ENCODE results near the gene ZNF81.

DNA sequence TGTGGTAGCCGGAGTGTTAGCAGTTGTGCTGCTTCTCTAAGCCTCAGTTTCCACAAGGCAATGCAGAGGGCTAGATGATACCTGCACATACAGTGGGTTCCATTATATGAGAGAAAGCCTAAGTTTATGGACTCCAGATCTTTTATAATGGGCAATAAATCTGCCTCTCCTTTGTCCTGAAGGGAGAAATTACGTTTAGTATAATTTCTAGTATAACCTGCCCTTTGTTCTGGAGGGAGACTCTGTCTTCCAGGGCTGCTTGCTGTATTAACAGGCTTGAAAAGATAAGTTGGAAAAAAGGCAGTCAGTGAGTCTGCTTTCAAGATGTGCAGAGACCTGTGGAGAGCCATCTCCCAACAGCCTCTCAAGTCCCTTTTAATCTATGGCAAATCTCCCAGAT is 42.8 kb downstream of the ZNF81 start:
- TF ChIP-seq CTCF (IDR thresholded peaks at IDR 0.05; ENCODE audit: low read depth, low read length) (no peak), EZH2phosphoT487 (IDR thresholded peaks at IDR 0.05; ENCODE audit: low read depth) (no peak)

Measured in OCI-LY3 (cell line).